GM08714 (cell line): Measurements from ENCODE around the gene DONSON.

Experiments used
- H3K4me3 ChIP-seq: fragments of 200-500 bp; sonication (Bioruptor generic); 2 replicates; pipeline ENCODE4 v1.5.1; 2014; ENCODE audit warnings: mild to moderate bottlenecking, low read length, inconsistent platforms
- ZNF274 ChIP-seq: IDR thresholded peaks from 2 replicates; pipeline ENCODE4 v1.6.1; 2012; ENCODE audit warnings: mild to moderate bottlenecking, low read depth, low read length

Gene DONSON

DNA sequence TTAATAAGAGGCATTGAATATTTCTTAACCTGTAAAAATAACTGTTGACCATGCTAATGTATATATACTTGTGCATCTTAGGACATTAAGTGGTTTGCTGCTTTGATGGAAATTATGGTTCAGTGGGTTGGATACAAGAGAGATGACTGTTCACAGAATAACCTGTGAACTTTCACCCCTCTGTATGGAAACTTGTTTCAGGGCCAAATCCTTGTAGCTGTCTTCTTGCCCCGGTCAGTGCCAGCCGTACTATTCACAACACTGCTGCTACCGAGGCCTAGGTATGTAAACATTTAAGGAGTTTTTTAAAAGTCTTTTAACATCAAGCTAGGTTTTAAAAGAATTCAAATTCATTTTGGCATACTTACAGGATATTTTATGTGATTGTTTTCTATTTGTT lies 16.1 kb downstream of the DONSON start:
- no peak overlapping the region for H3K4me3 ChIP-seq
- no peak for TF ChIP-seq ZNF274

DNA sequence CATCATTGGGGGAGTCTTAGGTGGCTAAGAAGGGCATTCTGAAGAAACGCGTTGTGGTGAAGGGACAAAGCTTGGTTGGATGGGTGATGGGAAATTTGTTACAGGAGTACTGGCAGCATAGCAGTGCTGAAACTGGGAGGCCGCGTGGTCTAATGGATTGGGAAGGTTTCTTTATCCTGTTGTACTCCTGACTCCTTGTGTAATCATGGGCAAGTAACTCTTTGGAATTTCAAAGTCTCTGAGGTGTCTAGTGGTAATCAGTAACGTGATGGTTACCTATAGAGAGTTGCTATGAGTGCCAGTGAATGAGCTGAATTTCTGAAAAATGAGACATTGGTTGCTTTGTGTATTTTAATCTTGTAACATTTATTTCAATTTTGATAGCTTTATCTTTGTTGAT lies 18.5 kb downstream of the DONSON start:
- no peak for TF ChIP-seq ZNF274
- H3K4me3 ChIP-seq: no peak overlapping the region

DNA sequence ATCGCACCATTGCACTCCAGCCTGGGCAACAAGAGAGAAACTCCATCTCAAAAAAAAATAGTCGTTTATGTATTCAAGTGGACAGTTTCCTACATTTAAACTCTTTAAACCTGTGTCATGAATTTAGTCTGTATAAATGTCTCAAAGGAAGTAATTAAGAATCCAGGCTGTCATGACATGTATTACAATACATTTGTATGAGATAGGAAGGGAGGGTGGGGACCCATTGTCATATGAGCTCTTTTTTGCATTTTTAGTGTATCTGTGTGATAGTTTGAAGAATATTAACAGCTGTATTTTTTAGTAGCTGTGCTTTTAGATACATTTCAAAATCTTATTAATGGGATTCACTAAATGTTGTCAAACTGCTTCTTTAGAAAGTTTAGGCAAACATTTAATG lies 20.0 kb downstream of the DONSON start:
- no peak for TF ChIP-seq ZNF274
- H3K4me3 ChIP-seq: no peak overlapping the region

DNA sequence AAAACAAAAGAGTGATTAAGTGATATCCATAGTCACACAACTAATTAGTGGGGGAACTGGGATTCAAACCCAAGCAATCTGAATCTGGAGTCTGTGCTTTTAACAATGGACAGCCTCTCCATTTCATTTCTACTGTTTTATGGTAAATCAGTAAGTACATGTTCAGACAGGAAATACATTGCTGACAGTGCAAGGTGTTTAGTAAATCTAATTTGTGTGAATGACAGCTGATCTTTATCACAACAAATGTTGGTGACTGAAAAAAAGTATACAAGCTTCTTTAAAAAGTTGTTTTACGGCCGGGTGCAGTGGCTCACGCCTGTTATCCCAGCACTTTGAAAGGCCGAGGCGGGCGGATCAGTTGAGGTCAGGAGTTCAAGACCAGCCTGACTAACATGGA lies 20.6 kb downstream of the DONSON start:
- TF ChIP-seq ZNF274: no peak
- H3K4me3 ChIP-seq: no peak overlapping the region

DNA sequence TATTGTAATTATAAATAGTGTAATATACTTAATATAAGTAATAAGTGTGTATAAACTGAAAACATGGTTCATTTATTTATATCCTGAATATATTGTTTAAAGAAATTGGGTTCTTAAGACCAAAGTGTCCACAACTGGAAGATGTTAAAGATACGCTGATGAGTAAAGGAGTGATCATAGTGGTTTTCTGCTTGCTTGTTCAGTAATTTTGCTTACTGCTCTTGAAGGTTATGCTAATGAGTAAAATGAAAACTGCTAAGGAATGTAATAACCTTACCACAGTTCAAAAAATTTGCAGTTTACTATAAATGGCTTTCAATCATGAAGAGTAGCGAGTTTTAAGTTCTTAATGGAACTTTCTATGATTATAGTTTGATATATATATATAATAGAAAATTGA lies 22.0 kb downstream of the DONSON start:
- no peak overlapping the region for H3K4me3 ChIP-seq
- no peak for TF ChIP-seq ZNF274

DNA sequence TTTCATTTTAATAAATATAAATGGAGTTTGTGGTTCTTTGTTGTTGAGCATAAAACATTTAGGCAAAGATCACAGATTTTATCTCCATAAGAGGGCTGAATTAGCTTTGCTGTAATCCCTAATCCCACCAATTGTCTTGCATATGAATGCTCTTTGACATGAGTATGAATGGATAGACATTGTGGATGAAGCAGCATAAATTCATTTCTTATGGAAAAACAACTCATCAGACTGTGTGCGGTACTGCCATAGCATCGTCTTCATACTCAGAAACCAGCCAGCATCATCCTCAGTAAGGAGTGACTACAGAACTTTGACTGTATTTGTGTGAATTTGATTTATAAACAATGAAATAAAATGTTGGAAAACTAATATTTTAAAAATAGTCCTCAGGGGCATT lies 26.1 kb downstream of the DONSON start:
- no peak overlapping the region for H3K4me3 ChIP-seq
- no peak for TF ChIP-seq ZNF274

DNA sequence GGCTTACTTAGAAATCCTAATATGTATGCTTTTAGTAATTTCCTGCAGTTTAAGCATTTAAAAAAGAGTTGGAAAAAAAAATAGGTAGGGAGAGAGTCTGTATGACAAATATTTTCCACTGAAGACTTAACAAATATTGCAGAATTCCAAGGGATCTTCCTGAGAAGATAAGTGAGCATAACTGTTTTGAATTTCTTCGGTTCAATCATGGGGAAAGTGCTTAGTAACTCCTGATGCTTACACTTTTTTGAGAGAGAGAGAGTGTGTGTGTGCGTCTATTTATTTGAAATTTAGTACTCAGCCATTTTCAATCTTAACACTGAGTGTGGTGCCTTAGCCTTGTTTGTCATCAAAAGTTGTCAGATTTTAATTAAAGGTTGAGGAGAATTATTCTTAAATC lies 27.1 kb downstream of the DONSON start:
- TF ChIP-seq ZNF274: no peak
- no peak overlapping the region for H3K4me3 ChIP-seq

DNA sequence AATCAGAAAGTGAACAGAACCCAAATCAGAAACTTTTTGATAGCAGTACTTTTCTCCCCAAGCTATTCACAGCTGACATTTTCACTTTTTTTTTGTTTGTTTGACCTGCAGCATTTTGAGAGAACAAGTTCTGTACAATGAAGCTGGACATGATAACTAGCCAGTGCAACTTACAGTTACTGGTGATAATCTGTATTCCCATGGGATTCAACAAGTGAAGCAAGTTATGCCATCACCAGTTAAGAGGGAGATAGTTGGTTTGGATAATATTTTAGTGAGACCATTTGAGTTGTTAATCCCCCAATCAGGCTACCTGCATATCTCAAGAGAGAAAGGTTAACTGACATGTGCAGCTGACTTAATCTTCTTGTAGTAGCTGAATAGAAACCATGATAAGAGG lies 27.5 kb downstream of the DONSON start:
- no peak overlapping the region for H3K4me3 ChIP-seq
- no peak for TF ChIP-seq ZNF274

DNA sequence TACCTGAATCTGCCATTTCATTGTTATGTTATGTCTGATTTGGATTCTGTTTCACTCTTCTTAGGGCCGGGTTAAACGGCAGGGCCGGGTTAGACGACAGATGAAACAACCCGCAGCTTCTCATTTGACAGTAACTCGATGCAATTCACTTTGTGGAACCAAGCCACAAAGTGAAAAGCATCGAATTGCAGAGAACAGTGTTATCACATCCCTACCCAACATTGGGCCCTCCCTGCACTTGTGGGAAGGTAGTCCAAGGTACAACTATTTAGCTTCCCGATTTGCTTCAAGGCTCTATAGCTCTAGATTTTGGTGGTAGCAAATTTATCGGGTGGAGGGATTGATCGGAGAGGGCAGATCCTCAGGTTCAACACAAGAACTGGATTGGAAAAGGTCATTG lies 28.7 kb downstream of the DONSON start:
- no peak overlapping the region for H3K4me3 ChIP-seq
- TF ChIP-seq ZNF274: no peak

DNA sequence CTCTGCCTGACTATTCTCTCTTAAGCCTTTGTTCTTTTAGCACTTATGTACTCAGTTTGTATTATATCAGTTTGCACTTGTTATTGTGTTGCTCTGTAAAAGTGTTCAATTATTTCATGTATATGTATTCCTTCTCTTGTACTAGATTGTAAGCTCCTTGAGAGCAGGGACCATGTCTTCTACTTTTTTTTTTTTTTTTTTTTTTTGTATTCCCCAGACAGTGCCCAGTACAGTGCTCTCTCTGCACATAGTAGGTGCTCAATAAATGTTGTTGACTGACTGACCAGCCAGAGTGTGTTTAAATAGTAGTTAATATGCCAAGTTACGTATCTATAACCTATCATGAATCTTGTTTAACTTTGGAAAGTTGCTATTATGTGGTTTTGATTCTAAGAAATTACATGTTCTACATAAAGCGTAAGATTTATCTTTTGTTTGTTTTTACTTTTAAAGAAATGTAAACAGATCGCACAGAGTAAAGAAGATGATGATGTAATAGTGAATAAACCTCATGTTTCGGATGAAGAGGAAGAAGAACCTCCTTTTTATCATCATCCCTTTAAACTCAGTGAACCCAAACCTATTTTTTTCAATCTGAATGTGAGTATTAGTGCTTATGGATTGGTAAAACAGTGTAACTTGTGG lies 29.6 kb downstream of the DONSON start:
- no peak overlapping the region for H3K4me3 ChIP-seq
- no peak for TF ChIP-seq ZNF274

DNA sequence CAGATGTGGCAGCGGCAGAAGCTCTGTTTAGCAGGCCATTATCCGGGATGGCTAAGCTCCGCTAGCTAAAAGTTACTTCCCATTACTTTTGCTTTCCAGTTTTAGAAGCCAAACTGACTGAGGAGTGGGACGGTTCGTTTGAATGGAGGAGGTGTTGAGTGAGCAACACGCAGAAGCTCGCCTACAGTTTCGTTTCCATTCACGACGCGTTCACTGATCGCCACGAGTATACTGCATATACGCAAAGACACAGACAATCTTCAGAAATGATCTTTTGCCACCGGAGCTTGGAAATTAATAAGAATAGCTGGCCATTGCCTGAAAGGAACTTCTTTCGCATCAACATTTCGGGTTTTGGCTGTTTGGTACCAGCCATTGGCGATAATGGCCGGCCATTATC lies 31.0 kb downstream of the DONSON start:
- H3K4me3 ChIP-seq: no peak overlapping the region
- no peak for TF ChIP-seq ZNF274

DNA sequence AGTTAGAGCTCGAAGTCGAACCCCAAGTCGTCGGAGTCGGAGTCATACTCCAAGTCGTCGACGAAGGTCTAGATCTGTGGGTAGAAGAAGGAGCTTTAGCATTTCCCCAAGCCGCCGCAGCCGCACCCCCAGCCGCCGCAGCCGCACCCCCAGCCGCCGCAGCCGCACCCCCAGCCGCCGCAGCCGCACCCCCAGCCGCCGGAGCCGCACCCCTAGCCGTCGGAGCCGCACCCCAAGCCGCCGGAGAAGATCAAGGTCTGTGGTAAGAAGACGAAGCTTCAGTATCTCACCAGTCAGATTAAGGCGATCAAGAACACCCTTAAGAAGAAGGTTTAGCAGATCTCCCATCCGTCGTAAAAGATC lies 33.5 kb downstream of the DONSON start:
- TF ChIP-seq ZNF274: no peak
- H3K4me3 ChIP-seq: no peak overlapping the region

DNA sequence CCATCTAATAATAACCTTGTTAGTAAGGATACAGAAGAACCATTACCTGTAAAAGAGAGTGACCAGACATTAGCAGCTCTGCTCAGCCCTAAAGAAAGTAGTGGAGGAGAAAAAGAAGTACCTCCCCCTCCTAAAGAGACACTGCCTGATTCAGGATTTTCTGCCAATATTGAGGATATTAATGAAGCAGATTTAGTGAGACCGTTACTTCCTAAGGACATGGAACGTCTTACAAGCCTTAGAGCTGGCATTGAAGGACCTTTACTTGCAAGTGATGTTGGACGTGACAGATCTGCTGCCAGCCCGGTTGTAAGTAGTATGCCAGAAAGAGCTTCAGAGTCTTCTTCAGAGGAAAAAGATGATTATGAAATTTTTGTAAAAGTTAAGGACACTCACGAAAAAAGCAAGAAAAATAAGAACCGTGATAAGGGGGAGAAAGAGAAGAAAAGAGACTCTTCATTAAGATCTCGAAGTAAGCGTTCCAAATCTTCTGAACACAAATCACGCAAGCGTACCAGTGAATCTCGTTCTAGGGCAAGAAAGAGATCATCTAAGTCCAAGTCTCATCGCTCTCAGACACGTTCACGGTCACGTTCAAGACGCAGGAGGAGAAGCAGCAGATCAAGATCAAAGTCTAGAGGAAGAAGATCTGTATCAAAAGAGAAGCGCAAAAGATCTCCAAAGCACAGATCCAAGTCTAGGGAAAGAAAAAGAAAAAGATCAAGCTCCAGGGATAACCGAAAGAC lies 34.1 kb downstream of the DONSON start:
- no peak for TF ChIP-seq ZNF274
- H3K4me3 ChIP-seq: no peak overlapping the region

DNA sequence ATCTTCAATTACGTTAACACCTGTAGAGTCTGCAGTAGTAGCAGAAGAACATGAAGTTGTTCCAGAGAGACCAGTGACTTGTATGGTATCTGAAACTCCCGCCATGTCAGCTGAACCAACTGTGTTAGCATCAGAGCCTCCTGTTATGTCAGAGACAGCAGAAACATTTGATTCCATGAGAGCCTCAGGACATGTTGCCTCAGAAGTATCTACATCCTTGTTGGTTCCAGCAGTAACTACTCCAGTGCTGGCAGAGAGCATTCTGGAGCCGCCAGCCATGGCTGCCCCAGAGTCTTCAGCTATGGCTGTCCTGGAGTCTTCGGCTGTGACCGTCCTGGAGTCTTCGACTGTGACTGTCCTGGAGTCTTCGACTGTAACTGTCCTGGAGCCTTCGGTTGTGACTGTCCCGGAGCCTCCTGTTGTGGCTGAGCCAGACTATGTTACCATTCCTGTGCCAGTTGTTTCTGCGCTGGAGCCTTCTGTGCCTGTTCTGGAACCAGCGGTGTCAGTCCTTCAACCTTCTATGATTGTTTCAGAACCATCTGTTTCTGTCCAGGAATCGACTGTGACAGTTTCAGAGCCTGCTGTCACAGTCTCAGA lies 35.4 kb downstream of the DONSON start:
- no peak for TF ChIP-seq ZNF274
- no peak overlapping the region for H3K4me3 ChIP-seq

DNA sequence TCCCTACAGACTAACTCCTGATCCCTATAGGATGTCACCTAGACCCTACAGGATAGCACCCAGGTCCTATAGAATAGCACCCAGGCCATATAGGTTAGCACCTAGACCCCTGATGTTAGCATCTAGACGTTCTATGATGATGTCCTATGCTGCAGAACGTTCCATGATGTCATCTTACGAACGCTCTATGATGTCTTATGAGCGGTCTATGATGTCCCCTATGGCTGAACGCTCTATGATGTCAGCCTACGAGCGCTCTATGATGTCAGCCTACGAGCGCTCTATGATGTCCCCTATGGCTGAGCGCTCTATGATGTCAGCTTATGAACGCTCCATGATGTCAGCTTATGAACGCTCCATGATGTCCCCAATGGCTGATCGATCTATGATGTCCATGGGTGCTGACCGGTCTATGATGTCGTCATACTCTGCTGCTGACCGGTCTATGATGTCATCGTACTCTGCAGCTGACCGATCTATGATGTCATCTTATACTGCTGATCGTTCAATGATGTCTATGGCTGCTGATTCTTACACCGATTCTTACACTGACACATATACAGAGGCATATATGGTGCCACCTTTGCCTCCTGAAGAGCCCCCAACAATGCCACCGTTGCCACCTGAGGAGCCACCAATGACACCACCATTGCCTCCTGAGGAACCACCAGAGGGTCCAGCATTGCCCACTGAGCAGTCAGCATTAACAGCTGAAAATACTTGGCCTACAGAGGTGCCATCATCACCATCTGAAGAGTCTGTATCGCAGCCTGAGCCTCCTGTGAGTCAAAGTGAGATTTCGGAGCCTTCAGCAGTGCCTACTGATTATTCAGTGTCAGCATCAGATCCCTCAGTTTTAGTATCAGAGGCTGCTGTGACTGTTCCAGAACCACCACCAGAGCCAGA lies 36.1 kb downstream of the DONSON start:
- TF ChIP-seq ZNF274: no peak
- no peak overlapping the region for H3K4me3 ChIP-seq

DNA sequence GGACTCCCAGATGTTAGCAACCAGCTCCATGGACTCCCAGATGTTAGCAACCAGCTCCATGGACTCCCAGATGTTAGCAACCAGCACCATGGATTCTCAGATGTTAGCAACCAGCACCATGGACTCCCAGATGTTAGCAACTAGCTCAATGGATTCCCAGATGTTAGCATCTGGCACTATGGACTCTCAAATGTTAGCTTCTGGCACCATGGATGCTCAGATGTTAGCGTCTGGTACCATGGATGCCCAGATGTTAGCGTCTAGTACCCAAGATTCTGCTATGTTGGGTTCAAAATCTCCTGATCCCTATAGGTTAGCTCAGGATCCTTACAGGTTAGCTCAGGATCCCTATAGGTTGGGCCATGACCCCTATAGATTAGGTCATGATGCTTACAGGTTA lies 36.8 kb downstream of the DONSON start:
- no peak overlapping the region for H3K4me3 ChIP-seq
- TF ChIP-seq ZNF274: no peak
